Measurements from ENCODE around the gene TEAD1.

DNA sequence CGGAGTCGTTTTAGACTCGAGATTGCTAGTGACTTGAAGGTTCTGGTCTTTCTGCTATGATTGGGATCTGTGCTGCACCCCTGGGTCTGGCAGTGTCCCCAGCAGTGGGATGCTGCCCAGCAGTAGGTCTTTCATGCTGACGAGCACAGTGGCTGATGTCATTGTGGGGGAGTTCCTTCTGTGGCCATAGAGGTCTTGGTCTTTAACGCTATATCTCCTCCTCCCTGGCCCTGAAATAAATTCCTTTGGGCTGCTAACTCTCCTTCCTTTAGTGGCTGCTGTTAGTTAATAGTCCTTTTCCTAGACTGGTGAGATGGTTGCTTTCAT, 136.3 kb downstream of the TEAD1 start:
- TF ChIP-seq, protein P1, sequence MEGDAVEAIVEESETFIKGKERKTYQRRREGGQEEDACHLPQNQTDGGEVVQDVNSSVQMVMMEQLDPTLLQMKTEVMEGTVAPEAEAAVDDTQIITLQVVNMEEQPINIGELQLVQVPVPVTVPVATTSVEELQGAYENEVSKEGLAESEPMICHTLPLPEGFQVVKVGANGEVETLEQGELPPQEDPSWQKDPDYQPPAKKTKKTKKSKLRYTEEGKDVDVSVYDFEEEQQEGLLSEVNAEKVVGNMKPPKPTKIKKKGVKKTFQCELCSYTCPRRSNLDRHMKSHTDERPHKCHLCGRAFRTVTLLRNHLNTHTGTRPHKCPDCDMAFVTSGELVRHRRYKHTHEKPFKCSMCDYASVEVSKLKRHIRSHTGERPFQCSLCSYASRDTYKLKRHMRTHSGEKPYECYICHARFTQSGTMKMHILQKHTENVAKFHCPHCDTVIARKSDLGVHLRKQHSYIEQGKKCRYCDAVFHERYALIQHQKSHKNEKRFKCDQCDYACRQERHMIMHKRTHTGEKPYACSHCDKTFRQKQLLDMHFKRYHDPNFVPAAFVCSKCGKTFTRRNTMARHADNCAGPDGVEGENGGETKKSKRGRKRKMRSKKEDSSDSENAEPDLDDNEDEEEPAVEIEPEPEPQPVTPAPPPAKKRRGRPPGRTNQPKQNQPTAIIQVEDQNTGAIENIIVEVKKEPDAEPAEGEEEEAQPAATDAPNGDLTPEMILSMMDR (IDR thresholded peaks at IDR 0.05): no peak
- TF ChIP-seq POLR2AphosphoS5 (IDR thresholded peaks at IDR 0.05): no peak
- no peak for TF ChIP-seq POLR2A (IDR thresholded peaks at IDR 0.05)
- no peak for TF ChIP-seq EP300 (IDR thresholded peaks at IDR 0.05; ENCODE audit: low read depth)
